ENCODE measurements around the gene FARSB. TPM values are rescaled to one million over a fixed set of nuclear protein-coding genes. Genes with fewer than 3 reads are reported as not detected.

FARSB gene
- total and polyA plus RNA-seq, 8 donors = 12.4 to 26.5 (median 23.5) TPM

DNA sequence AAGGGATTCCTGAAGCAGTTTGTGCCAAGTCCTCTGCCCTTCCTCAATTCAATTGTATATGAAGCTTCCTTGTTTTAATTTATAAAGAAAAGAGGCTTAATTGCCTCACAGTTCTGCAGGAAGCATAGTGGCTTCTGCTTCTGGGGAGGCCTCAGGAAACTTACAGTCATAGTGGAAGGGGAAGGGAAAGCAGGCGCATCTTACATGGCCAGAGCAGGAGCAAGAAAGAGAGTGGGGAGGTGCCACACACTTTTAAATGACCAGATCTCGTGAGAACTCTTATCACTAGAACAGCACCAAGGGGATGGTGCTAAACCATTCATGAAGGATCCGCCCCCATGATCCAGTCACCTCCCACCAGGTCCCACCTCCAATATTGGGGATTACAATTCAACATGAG is 117.4 kb downstream of the FARSB start:
- Histone ChIP-seq H3K27me3 (no peaks in the 10 kb centered on the region), H3K4me1 (no peaks in the 10 kb centered on the region), H3K36me3 (no peaks in the 10 kb centered on the region), H3K9me3 (no peaks in the 10 kb centered on the region), H3K27ac (no peak overlapping the region), H3K4me3 (no peak overlapping the region)
- no peak for TF ChIP-seq CTCF (IDR thresholded peaks at IDR 0.05)
- DNase-seq (no peak), ATAC-seq (no peak)
- intact Hi-C loops (cut with DNase I) = no loop called here

DNA sequence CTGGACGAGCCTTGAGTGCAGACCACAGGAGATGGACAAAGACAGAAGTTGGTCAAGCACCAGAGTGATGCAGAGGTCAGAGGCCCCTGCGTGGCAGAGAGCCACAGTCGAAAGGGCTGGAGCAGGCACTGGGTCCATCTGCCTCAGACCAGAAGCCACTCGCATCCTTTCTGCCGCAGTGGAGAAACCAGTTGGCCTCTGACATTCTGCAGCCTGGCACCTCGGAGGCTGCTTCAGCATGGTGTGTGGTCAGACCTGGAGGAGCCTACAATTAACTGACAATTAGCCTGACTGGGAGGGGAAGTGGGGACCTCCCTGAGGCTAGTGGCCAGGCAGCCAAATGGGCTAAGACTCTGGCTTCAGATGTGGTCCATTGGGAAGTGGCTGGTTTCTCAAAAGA is 120.4 kb downstream of the FARSB start:
- Histone ChIP-seq H3K9me3 (no peaks in the 10 kb centered on the region), H3K4me3 (no peak overlapping the region), H3K27me3 (no peaks in the 10 kb centered on the region), H3K4me1 (no peaks in the 10 kb centered on the region), H3K36me3 (no peaks in the 10 kb centered on the region), H3K27ac (no peak overlapping the region)
- DNase-seq = no peak
- intact Hi-C loops (cut with DNase I) = no loop called here
- TF ChIP-seq CTCF (IDR thresholded peaks at IDR 0.05) = no peak
- ATAC-seq = no peak

- H3K9me3 ChIP-seq = no peaks in the 10 kb centered on the region
- H3K4me1 ChIP-seq = no peaks in the 10 kb centered on the region
- DNase-seq = no peak
- H3K27ac ChIP-seq = no peak overlapping the region
- H3K4me3 ChIP-seq = no peak overlapping the region
- H3K27me3 ChIP-seq = no peaks in the 10 kb centered on the region
- intact Hi-C loops (cut with DNase I) = no loop called here
- no peak for TF ChIP-seq CTCF (IDR thresholded peaks at IDR 0.05)
- H3K36me3 ChIP-seq = no peaks in the 10 kb centered on the region
- no peak for ATAC-seq
Measured at GRCh38 chr2:222532315-222532714, 123.6 kb downstream of the FARSB start.

GRCh38 chr2:222526480-222527277 is 129.2 kb downstream of the FARSB start:
- no peaks in the 10 kb centered on the region for H3K9me3 ChIP-seq
- DNase-seq (no peak), ATAC-seq (no peak)
- no peak for TF ChIP-seq CTCF (IDR thresholded peaks at IDR 0.05)
- H3K4me3 ChIP-seq = no peak overlapping the region
- no peak overlapping the region for H3K27ac ChIP-seq
- peaks cover 0 to 5% of the 10 kb centered on the region in 2 donors for H3K36me3 ChIP-seq
- intact Hi-C loops (cut with DNase I) = no loop called here
- H3K27me3 ChIP-seq = no peaks in the 10 kb centered on the region
- no peaks in the 10 kb centered on the region for H3K4me1 ChIP-seq

DNA sequence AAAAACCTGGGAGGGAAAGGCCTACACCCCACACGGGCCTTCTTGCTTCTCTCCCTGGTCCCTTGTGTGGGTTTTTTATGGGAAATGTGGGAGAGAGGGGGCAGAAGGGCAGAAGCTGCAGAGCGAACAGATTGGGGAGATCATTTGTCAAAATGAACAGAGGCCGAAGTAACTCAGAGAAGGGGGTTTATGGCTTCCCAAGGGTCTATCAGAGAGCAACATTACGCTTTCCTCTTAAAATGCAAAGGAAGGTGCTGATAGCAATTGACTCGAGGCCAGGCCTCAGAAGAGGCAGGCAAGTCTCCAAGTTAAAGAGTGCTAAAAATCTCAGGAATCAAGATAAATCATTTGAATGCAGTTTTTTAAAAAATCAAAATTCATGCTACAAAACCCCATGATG is 130.1 kb downstream of the FARSB start:
- H3K36me3 ChIP-seq = peaks cover 0 to 5% of the 10 kb centered on the region in 2 donors
- no peak for DNase-seq

More for the DNA sequence above, 130.1 kb downstream of the FARSB start:
- H3K4me1 ChIP-seq = no peaks in the 10 kb centered on the region
- no peak for ATAC-seq
- no peak overlapping the region for H3K27ac ChIP-seq
- no peaks in the 10 kb centered on the region for H3K27me3 ChIP-seq
- no peak for TF ChIP-seq CTCF (IDR thresholded peaks at IDR 0.05)
- H3K4me3 ChIP-seq = no peak overlapping the region
- intact Hi-C loops (cut with DNase I) = no loop called here
- H3K9me3 ChIP-seq = no peaks in the 10 kb centered on the region

All from left lung (tissue), 10 donors.